Colonic mucosa (tissue), 4 donors: ENCODE data around the gene JUNB. TPM values are rescaled to one million over a fixed set of nuclear protein-coding genes. Genes with fewer than 3 reads are reported as not detected.

Source experiments
- DNase-seq: peaks from one replicate; pipeline ENCODE4 v3.0.0-alpha.2; 2020
- H3K27ac ChIP-seq: fragments of 200-600 bp; one replicate; pipeline ENCODE4 v1.8.0; 2021
- H3K27me3 ChIP-seq: fragments of 200-600 bp; one replicate; pipeline ENCODE4 v1.8.0; 2021
- H3K36me3 ChIP-seq: fragments of 200-600 bp; one replicate; pipeline ENCODE4 v1.8.0; 2021
- H3K4me1 ChIP-seq: fragments of 200-600 bp; one replicate; pipeline ENCODE4 v1.8.0; 2021; ENCODE audit warnings: mild to moderate bottlenecking
- H3K4me3 ChIP-seq: fragments of 200-600 bp; one replicate; pipeline ENCODE4 v1.8.0; 2021
- H3K9ac ChIP-seq, 2 donors: one replicate each; pipeline ENCODE4 v1.7.0; 2013; ENCODE audit warnings: control low read depth in 2 of 2, low read depth in 2 of 2, low read length in 2 of 2
- H3K9me3 ChIP-seq: fragments of 200-600 bp; one replicate; pipeline ENCODE4 v1.8.0; 2021
- intact Hi-C: fragments of 100-400 bp; cut with DNase I; formaldehyde crosslinking; loops from one replicate; pipeline ENCODE4 v1.14.1; 2022
- total RNA-seq, 2 donors: library from RNA; stranded (reverse); fragmentation: NEBNext Ultra II Directional in 1 of 2; extraction: Animal tissue kit (Norgen Biotek cat#: 25700) in 1 of 2; gene quantifications; one replicate each; pipeline ENCODE4 v1.2.1, GENCODE V29; 2021
- TF ChIP-seq, protein P1 (sequence below): fragments of 200-600 bp; IDR thresholded peaks from one replicate; pipeline ENCODE4 v1.8.0; 2022; ENCODE audit warnings: antibody characterized with exemption, mild to moderate bottlenecking
- donor health status: healthy.
- donor health status: DM: no; HTN: no; CAD: no.
- donor health status: DM: no; HTN: no; CAD: no.

The JUNB gene
- total RNA-seq, 2 donors from 2014 or later = 113 to 173 TPM

DNA sequence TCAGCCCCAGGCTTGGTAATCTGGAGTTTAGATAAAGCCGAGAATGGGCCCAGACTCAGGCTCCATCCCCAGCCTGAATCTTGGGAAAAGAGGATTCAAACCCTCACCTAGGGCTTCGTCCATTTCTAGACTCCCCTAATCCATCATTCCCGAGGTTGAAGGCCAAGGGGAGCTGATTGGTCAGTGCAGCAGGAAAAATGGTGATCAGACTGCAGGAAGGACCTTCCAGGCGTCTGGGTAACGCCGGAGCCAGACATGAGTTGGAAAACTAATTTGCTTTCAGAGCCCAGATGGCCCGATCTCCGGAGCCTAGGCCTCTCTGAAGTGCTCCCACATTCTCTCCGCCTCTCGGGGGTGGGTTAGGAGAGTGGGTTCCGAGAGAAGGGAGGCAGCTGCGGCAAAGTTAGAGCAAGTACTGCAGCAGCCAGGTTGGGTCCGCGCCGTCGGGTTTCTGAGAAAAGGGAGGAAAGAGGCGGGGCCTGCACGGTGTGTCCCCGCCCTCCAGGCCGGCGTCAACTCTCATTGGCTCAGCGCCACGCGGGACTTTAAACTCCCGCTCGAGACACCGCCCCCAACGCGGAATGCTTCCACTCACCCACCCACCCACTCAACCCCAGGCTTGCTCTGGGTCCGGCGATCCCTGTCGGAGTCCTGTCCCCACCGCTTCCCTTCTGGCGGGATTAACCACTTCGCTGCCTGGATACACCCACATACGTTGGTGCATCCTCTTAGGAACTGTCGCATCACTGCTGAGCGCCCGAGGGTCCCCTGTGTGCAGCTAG lies 43.9 kb downstream of the JUNB start:
- intact Hi-C loops = no loop called here
- TF ChIP-seq, protein P1, sequence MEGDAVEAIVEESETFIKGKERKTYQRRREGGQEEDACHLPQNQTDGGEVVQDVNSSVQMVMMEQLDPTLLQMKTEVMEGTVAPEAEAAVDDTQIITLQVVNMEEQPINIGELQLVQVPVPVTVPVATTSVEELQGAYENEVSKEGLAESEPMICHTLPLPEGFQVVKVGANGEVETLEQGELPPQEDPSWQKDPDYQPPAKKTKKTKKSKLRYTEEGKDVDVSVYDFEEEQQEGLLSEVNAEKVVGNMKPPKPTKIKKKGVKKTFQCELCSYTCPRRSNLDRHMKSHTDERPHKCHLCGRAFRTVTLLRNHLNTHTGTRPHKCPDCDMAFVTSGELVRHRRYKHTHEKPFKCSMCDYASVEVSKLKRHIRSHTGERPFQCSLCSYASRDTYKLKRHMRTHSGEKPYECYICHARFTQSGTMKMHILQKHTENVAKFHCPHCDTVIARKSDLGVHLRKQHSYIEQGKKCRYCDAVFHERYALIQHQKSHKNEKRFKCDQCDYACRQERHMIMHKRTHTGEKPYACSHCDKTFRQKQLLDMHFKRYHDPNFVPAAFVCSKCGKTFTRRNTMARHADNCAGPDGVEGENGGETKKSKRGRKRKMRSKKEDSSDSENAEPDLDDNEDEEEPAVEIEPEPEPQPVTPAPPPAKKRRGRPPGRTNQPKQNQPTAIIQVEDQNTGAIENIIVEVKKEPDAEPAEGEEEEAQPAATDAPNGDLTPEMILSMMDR = no peak
- peaks cover 4% of the 10 kb centered on the region for H3K4me1 ChIP-seq
- H3K9me3 ChIP-seq = no peaks in the 10 kb centered on the region
- no peak overlapping the region for H3K9ac ChIP-seq
- H3K27me3 ChIP-seq = peaks cover 81% of the 10 kb centered on the region
- H3K36me3 ChIP-seq = no peaks in the 10 kb centered on the region
- H3K4me3 ChIP-seq = no peak overlapping the region
- H3K27ac ChIP-seq = no peak overlapping the region
- DNase-seq = peak; percentile 47

DNA sequence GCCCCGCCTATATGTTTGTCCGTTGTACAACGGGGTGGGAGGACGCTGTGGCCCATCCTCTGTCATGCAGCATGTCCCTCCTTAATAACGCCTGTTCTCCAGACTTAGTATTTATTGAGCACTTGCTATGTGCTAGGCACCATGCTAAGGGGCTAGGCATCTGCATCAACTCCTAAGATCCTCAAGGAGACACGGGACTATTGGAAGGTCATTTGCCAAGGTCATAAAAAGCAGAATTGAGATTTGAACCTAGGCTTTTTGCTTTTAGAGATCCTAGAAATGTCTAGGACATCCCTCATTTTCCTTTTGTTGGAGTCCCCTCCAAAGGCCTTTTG lies 45.2 kb downstream of the JUNB start:
- peaks cover 4% of the 10 kb centered on the region for H3K4me1 ChIP-seq
- no peak overlapping the region for H3K9ac ChIP-seq
- intact Hi-C loops = no loop called here
- no peaks in the 10 kb centered on the region for H3K9me3 ChIP-seq
- no peak overlapping the region for H3K27ac ChIP-seq
- TF ChIP-seq, protein P1 = no peak
- H3K27me3 ChIP-seq = peaks cover 80% of the 10 kb centered on the region
- no peak overlapping the region for H3K4me3 ChIP-seq
- H3K36me3 ChIP-seq = no peaks in the 10 kb centered on the region
- DNase-seq = no peak

GRCh38 chr19:12837225-12837624 lies 45.9 kb downstream of the JUNB start:
- no peak overlapping the region for H3K9ac ChIP-seq
- intact Hi-C loops = no loop called here
- peaks cover 73% of the 10 kb centered on the region for H3K27me3 ChIP-seq
- no peak overlapping the region for H3K27ac ChIP-seq
- H3K36me3 ChIP-seq = no peaks in the 10 kb centered on the region
- H3K4me1 ChIP-seq = peaks cover 4% of the 10 kb centered on the region
- no peak for DNase-seq
- TF ChIP-seq, protein P1 = no peak
- H3K9me3 ChIP-seq = no peaks in the 10 kb centered on the region
- no peak overlapping the region for H3K4me3 ChIP-seq

DNA sequence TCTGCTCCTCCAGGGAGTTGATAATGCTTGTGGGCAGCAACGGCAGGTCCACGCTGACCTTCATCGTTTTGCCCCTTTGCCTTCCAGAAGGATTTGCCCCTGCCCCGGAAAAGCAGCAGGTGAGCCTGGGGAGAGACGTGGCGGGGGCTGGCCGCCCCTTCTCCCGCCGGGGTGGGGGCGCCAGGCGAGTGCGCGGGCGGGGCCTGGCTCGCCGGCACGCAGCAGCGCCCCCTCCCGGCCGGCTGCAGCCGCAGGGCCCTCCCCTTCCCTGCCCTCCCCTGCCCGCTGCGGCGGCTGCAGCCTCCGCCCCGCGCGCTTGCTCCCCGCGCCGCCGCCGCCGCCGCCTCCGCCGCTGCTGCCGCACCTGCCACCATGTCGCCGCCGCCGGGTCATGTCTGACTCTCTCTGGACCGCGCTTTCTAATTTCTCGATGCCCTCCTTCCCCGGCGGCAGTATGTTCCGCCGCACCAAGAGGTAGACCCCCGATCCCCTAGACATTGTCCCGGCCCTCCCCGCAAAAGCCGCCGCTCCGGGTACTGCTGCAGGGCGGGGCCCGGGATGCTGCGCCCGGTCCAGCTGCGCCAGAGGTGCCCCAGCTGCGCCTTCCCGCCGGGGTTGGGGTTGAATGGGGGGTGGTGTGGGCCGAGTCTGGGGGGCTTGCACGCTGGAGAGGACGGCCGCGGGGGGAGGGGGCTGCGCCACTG lies 47.0 kb downstream of the JUNB start, which contains the start of gene MAST1:
TSS of gene MAST1 (plus strand) at position 334 of the 704 bp plus-strand sequence. CDS start at position 392, 58 bp downstream.
- H3K4me3 ChIP-seq = no peak within 1 kb of the TSS
- no peak within 1 kb of the TSS for H3K27ac ChIP-seq
- DNase-seq = peak; percentile 40
- peak within 1 kb of the TSS in 1 of 2 donors; percentile 24 for H3K9ac ChIP-seq
- no peaks in the 10 kb centered on the region for H3K36me3 ChIP-seq
- TF ChIP-seq, protein P1 = no peak
- H3K27me3 ChIP-seq = peaks cover 62% of the 10 kb centered on the region
- no peaks in the 10 kb centered on the region for H3K9me3 ChIP-seq
- intact Hi-C loops = no loop called here
- H3K4me1 ChIP-seq = peaks cover 4% of the 10 kb centered on the region

GRCh38 chr19:12838886-12839756 lies 47.8 kb downstream of the JUNB start:
- Histone ChIP-seq H3K9me3 (no peaks in the 10 kb centered on the region), H3K27me3 (peaks cover 56% of the 10 kb centered on the region), H3K36me3 (no peaks in the 10 kb centered on the region), H3K27ac (no peak overlapping the region), H3K9ac (no peak overlapping the region), H3K4me3 (no peak overlapping the region), H3K4me1 (peaks cover under 1% of the 10 kb centered on the region)
- DNase-seq = no peak
- TF ChIP-seq, protein P1 = no peak
- intact Hi-C loops = no loop called here
